NCI-H446 (cell line): ENCODE measurements around the gene TAS2R3.
"Not testable (repeated sequence)": the region's sequence is repeated elsewhere in the genome, so short reads cannot be mapped to it uniquely, and the experiment has no call there.

ENCODE experiments used
- DNase-seq, 2 experiments: peaks; one replicate each; lab custom pipeline; 2025; lab: John Stamatoyannopoulos, UW

The TAS2R3 gene

GRCh38 chr7:141763797-141764196 is at the start of gene TAS2R3:
Gene TAS2R3 (plus strand): TSS chr7:141764097. CDS start chr7:141764159, 62 bp downstream.
- DNase-seq = no peak

GRCh38 chr7:141714571-141714970 is 49.3 kb upstream of the TAS2R3 start:
- DNase-seq = no peak

GRCh38 chr7:141715018-141715417 is 48.9 kb upstream of the TAS2R3 start:
- no peak for DNase-seq

GRCh38 chr7:141715794-141716689 is 47.9 kb upstream of the TAS2R3 start:
- DNase-seq = no peak

- no peak for DNase-seq
Observed at GRCh38 chr7:141717450-141717849, 46.4 kb upstream of the TAS2R3 start.

GRCh38 chr7:141722529-141722928 is 41.4 kb upstream of the TAS2R3 start:
- DNase-seq = no peak

GRCh38 chr7:141729020-141729419 is 34.9 kb upstream of the TAS2R3 start:
- DNase-seq = no peak

- no peak for DNase-seq
Observed at GRCh38 chr7:141731476-141732149, 32.3 kb upstream of the TAS2R3 start.

- no peak for DNase-seq
Observed at GRCh38 chr7:141737118-141737835, 26.6 kb upstream of the TAS2R3 start.

GRCh38 chr7:141737836-141738591 is 25.9 kb upstream of the TAS2R3 start, which contains the start of gene SSBP1:
Gene SSBP1 (plus strand): TSS chr7:141738358. CDS start chr7:141739167, 809 bp downstream.
- peak; percentile 89 to 96 for DNase-seq

GRCh38 chr7:141738592-141739013 is 25.3 kb upstream of the TAS2R3 start:
- DNase-seq = no peak

GRCh38 chr7:141739250-141739649 is 24.6 kb upstream of the TAS2R3 start:
- no peak for DNase-seq

GRCh38 chr7:141742229-141742628 is 21.7 kb upstream of the TAS2R3 start:
- DNase-seq = no peak

GRCh38 chr7:141744131-141744530 is 19.8 kb upstream of the TAS2R3 start:
- no peak for DNase-seq

GRCh38 chr7:141748396-141748795 is 15.5 kb upstream of the TAS2R3 start:
- no peak for DNase-seq

GRCh38 chr7:141751904-141752303 is 12.0 kb upstream of the TAS2R3 start:
- DNase-seq = not testable (repeated sequence)

GRCh38 chr7:141752634-141753033 is 11.3 kb upstream of the TAS2R3 start:
- DNase-seq = no peak

- peak; percentile 3 to 28 for DNase-seq
Observed at GRCh38 chr7:141754939-141755338, 9.0 kb upstream of the TAS2R3 start.

GRCh38 chr7:141770083-141770583 is 6.2 kb downstream of the TAS2R3 start:
- DNase-seq = not testable (repeated sequence)

- DNase-seq = no peak
Observed at GRCh38 chr7:141776374-141776773, 12.5 kb downstream of the TAS2R3 start, which contains the start of gene TAS2R4. Gene TAS2R4 (plus strand): TSS chr7:141776674. CDS start chr7:141778489, 1,815 bp downstream.
